LHCN-M2 (cell line): ENCODE data around the gene SLC27A3. TPM values are rescaled to one million over a fixed set of nuclear protein-coding genes. Genes with fewer than 3 reads are reported as not detected.
"Not testable (repeated sequence)": the region's sequence is repeated elsewhere in the genome, so short reads cannot be mapped to it uniquely, and the experiment has no call there.

Experiments used
- DNase-seq: peaks from one replicate; pipeline ENCODE4 v3.0.0-alpha.2; 2012; ENCODE audit warnings: low read depth
- total RNA-seq: library from RNA; depleted of rRNA; stranded (reverse); fragments of >200 nt; gene quantifications from 2 replicates; pipeline ENCODE4 v1.2.3, GENCODE V29; 2014

Gene SLC27A3
- total RNA-seq, 1 experiment from 2014 or later, result 0.98 TPM

GRCh38 chr1:153763365-153764225 is 11.6 kb upstream of the SLC27A3 start:
- no peak for DNase-seq

GRCh38 chr1:153764310-153764709 is 10.9 kb upstream of the SLC27A3 start:
- no peak for DNase-seq

GRCh38 chr1:153766663-153767062 is 8.5 kb upstream of the SLC27A3 start:
- not testable (repeated sequence) for DNase-seq

GRCh38 chr1:153767519-153767918 is 7.7 kb upstream of the SLC27A3 start:
- no peak for DNase-seq

GRCh38 chr1:153768316-153769181 is 6.7 kb upstream of the SLC27A3 start:
- DNase-seq, result no peak

- DNase-seq, result no peak
Observed at GRCh38 chr1:153769221-153769620, 6.0 kb upstream of the SLC27A3 start.

- DNase-seq, result no peak
Observed at GRCh38 chr1:153770797-153771196, 4.4 kb upstream of the SLC27A3 start.

GRCh38 chr1:153771261-153771660 is 3.9 kb upstream of the SLC27A3 start:
- no peak for DNase-seq

- no peak for DNase-seq
Observed at GRCh38 chr1:153771841-153772593, 3.2 kb upstream of the SLC27A3 start.

- no peak for DNase-seq
Observed at GRCh38 chr1:153773096-153773921, 1.9 kb upstream of the SLC27A3 start.

- DNase-seq, result no peak
Observed at GRCh38 chr1:153774026-153774595, 1.1 kb upstream of the SLC27A3 start.

- DNase-seq, result no peak
Observed at GRCh38 chr1:153775458-153776327, 486 bp downstream of the SLC27A3 start.

- no peak for DNase-seq
Observed at GRCh38 chr1:153776352-153776751, 1.1 kb downstream of the SLC27A3 start.

GRCh38 chr1:153776845-153777370 is 1.7 kb downstream of the SLC27A3 start:
- no peak for DNase-seq

GRCh38 chr1:153777648-153778047 is 2.4 kb downstream of the SLC27A3 start:
- DNase-seq, result no peak

GRCh38 chr1:153778051-153778823 is 3.0 kb downstream of the SLC27A3 start:
- DNase-seq, result no peak

- DNase-seq, result no peak
Observed at GRCh38 chr1:153778824-153779519, 3.8 kb downstream of the SLC27A3 start.
